ENCODE results near the gene TRPM6. TPM values are rescaled to one million over a fixed set of nuclear protein-coding genes. Genes with fewer than 3 reads are reported as not detected.
"Not testable (repeated sequence)": the region's sequence is repeated elsewhere in the genome, so short reads cannot be mapped to it uniquely, and the experiment has no call there.

TRPM6 gene
- total RNA-seq, 1 experiment from 2014 or later, result 1.4 TPM

DNA sequence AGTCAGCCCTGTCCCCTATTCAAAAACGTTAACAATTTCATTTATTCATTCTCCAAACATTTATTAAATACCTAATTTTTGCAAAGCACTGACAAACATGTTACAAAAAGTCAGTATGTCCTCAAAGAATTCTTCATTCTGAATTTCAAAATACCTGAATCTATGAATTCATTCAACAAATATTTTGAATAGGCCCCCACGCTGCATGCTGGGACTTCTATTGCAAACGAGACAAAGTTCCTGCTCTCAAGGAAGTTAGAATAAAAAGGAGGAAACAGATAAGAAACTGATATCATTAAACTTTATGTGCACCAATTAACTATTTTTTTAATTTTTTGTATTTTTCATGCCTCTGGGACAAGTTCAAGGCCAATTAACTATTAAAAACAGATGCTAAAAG, 26.6 kb downstream of the TRPM6 start:
- POLR2A ChIA-PET, result no interaction called here
- H3K4me1 Mint-ChIP-seq, result no peaks in the 10 kb centered on the region
- H3K4me3 Mint-ChIP-seq, result no peak overlapping the region
- no peaks in the 10 kb centered on the region for H3K9me3 Mint-ChIP-seq
- DNase-seq (ENCODE audit: low spot score), result no peak
- H3K27ac Mint-ChIP-seq, result no peak overlapping the region
- H3K36me3 Mint-ChIP-seq, result no peaks in the 10 kb centered on the region
- CTCF ChIA-PET, result no interaction called here
- TF ChIP-seq KAT7 (CRISPR knock-in tag; IDR thresholded peaks at IDR 0.05; ENCODE audit: borderline replicate concordance) (no peak), ZNF138 (CRISPR knock-in tag; conservative IDR thresholded peaks at IDR 0.05) (no peak), ZNF416 (CRISPR knock-in tag; IDR thresholded peaks at IDR 0.05) (no peak), NR2C2 (CRISPR knock-in tag; IDR thresholded peaks at IDR 0.05) (no peak), ZNF671 (CRISPR knock-in tag; IDR thresholded peaks at IDR 0.05) (no peak), ELF4 (CRISPR knock-in tag; IDR thresholded peaks at IDR 0.05; ENCODE audit: low read depth) (no peak), ZNF219 (CRISPR knock-in tag; IDR thresholded peaks at IDR 0.05; ENCODE audit: borderline replicate concordance) (no peak)
- TF ChIP-seq, protein P1, sequence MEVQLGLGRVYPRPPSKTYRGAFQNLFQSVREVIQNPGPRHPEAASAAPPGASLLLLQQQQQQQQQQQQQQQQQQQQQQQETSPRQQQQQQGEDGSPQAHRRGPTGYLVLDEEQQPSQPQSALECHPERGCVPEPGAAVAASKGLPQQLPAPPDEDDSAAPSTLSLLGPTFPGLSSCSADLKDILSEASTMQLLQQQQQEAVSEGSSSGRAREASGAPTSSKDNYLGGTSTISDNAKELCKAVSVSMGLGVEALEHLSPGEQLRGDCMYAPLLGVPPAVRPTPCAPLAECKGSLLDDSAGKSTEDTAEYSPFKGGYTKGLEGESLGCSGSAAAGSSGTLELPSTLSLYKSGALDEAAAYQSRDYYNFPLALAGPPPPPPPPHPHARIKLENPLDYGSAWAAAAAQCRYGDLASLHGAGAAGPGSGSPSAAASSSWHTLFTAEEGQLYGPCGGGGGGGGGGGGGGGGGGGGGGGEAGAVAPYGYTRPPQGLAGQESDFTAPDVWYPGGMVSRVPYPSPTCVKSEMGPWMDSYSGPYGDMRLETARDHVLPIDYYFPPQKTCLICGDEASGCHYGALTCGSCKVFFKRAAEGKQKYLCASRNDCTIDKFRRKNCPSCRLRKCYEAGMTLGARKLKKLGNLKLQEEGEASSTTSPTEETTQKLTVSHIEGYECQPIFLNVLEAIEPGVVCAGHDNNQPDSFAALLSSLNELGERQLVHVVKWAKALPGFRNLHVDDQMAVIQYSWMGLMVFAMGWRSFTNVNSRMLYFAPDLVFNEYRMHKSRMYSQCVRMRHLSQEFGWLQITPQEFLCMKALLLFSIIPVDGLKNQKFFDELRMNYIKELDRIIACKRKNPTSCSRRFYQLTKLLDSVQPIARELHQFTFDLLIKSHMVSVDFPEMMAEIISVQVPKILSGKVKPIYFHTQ (CRISPR knock-in tag; IDR thresholded peaks at IDR 0.05), result no peak
- TF ChIP-seq, protein P2, sequence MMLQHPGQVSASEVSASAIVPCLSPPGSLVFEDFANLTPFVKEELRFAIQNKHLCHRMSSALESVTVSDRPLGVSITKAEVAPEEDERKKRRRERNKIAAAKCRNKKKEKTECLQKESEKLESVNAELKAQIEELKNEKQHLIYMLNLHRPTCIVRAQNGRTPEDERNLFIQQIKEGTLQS (CRISPR knock-in tag; conservative IDR thresholded peaks at IDR 0.05), result no peak
- H3K27me3 Mint-ChIP-seq (ENCODE audit: low read depth), result no peaks in the 10 kb centered on the region
- ATAC-seq, result no peak

DNA sequence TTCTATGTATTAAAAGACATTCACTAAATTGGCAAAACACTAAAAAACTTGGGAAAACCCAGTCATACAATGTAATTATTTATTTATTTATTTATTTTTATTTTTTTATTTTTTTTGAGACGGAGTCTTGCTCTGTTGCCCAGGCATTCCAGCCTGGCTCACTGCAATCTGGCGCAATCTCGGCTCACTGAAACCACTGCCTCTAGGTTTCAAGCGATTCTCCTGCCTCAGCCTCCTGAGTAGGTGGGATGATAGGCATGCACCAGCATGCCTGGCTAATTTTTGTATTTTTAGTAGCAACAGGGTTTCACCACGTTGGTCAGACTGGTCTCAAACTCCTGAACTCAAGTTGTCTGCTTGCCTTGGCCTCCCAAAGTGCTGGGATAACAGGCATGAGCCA, 27.5 kb downstream of the TRPM6 start:
- CTCF ChIA-PET; POLR2A ChIA-PET; H3K27me3 Mint-ChIP-seq (ENCODE audit: low read depth); H3K4me1 Mint-ChIP-seq; H3K9me3 Mint-ChIP-seq; DNase-seq (ENCODE audit: low spot score); H3K27ac Mint-ChIP-seq; H3K36me3 Mint-ChIP-seq; H3K4me3 Mint-ChIP-seq; ATAC-seq: not testable (repeated sequence)

DNA sequence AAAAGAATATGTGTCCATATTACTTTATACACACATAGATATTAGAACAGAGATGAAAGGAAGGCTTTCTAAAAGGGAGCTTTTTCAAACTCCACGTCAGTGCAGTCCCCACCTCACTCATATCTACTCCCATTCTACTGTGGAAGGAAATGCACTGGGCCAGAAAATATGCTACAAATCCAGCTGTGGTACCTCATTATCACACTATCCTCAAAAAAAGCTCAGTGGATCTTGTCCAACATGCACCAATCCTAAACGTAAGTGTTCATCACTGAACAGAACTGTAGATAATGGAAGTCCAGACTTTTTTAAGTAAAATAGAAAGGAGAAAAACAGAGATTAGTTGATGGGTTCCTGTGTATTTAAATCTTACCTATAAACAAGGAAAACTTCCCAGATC, 27.9 kb downstream of the TRPM6 start:
- Mint-ChIP-seq H3K27me3 (ENCODE audit: low read depth) (no peaks in the 10 kb centered on the region), H3K4me3 (no peak overlapping the region), H3K27ac (no peak overlapping the region), H3K9me3 (no peaks in the 10 kb centered on the region), H3K36me3 (no peaks in the 10 kb centered on the region), H3K4me1 (peaks cover 5% of the 10 kb centered on the region)
- no peak for TF ChIP-seq MXD4 (CRISPR knock-in tag; IDR thresholded peaks at IDR 0.05; ENCODE audit: borderline replicate concordance)
- TF ChIP-seq ZNF138 (CRISPR knock-in tag; conservative IDR thresholded peaks at IDR 0.05), result no peak
- TF ChIP-seq TEAD1 (CRISPR knock-in tag; IDR thresholded peaks at IDR 0.05), result no peak
- TF ChIP-seq, protein P3, sequence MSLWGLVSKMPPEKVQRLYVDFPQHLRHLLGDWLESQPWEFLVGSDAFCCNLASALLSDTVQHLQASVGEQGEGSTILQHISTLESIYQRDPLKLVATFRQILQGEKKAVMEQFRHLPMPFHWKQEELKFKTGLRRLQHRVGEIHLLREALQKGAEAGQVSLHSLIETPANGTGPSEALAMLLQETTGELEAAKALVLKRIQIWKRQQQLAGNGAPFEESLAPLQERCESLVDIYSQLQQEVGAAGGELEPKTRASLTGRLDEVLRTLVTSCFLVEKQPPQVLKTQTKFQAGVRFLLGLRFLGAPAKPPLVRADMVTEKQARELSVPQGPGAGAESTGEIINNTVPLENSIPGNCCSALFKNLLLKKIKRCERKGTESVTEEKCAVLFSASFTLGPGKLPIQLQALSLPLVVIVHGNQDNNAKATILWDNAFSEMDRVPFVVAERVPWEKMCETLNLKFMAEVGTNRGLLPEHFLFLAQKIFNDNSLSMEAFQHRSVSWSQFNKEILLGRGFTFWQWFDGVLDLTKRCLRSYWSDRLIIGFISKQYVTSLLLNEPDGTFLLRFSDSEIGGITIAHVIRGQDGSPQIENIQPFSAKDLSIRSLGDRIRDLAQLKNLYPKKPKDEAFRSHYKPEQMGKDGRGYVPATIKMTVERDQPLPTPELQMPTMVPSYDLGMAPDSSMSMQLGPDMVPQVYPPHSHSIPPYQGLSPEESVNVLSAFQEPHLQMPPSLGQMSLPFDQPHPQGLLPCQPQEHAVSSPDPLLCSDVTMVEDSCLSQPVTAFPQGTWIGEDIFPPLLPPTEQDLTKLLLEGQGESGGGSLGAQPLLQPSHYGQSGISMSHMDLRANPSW (CRISPR knock-in tag; conservative IDR thresholded peaks at IDR 0.05; ENCODE audit: low read depth), result no peak
- no peak for TF ChIP-seq ZNF416 (CRISPR knock-in tag; IDR thresholded peaks at IDR 0.05)
- TF ChIP-seq, protein P2 (CRISPR knock-in tag; conservative IDR thresholded peaks at IDR 0.05), result no peak
- no peak for TF ChIP-seq SMAD3 (CRISPR knock-in tag; IDR thresholded peaks at IDR 0.05; ENCODE audit: borderline replicate concordance)
- TF ChIP-seq CREM (CRISPR knock-in tag; IDR thresholded peaks at IDR 0.05), result no peak
- TF ChIP-seq, protein P4, sequence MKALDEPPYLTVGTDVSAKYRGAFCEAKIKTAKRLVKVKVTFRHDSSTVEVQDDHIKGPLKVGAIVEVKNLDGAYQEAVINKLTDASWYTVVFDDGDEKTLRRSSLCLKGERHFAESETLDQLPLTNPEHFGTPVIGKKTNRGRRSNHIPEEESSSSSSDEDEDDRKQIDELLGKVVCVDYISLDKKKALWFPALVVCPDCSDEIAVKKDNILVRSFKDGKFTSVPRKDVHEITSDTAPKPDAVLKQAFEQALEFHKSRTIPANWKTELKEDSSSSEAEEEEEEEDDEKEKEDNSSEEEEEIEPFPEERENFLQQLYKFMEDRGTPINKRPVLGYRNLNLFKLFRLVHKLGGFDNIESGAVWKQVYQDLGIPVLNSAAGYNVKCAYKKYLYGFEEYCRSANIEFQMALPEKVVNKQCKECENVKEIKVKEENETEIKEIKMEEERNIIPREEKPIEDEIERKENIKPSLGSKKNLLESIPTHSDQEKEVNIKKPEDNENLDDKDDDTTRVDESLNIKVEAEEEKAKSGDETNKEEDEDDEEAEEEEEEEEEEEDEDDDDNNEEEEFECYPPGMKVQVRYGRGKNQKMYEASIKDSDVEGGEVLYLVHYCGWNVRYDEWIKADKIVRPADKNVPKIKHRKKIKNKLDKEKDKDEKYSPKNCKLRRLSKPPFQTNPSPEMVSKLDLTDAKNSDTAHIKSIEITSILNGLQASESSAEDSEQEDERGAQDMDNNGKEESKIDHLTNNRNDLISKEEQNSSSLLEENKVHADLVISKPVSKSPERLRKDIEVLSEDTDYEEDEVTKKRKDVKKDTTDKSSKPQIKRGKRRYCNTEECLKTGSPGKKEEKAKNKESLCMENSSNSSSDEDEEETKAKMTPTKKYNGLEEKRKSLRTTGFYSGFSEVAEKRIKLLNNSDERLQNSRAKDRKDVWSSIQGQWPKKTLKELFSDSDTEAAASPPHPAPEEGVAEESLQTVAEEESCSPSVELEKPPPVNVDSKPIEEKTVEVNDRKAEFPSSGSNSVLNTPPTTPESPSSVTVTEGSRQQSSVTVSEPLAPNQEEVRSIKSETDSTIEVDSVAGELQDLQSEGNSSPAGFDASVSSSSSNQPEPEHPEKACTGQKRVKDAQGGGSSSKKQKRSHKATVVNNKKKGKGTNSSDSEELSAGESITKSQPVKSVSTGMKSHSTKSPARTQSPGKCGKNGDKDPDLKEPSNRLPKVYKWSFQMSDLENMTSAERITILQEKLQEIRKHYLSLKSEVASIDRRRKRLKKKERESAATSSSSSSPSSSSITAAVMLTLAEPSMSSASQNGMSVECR (CRISPR knock-in tag; IDR thresholded peaks at IDR 0.05; ENCODE audit: borderline replicate concordance), result no peak
- TF ChIP-seq, protein P5, sequence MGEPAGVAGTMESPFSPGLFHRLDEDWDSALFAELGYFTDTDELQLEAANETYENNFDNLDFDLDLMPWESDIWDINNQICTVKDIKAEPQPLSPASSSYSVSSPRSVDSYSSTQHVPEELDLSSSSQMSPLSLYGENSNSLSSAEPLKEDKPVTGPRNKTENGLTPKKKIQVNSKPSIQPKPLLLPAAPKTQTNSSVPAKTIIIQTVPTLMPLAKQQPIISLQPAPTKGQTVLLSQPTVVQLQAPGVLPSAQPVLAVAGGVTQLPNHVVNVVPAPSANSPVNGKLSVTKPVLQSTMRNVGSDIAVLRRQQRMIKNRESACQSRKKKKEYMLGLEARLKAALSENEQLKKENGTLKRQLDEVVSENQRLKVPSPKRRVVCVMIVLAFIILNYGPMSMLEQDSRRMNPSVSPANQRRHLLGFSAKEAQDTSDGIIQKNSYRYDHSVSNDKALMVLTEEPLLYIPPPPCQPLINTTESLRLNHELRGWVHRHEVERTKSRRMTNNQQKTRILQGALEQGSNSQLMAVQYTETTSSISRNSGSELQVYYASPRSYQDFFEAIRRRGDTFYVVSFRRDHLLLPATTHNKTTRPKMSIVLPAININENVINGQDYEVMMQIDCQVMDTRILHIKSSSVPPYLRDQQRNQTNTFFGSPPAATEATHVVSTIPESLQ (CRISPR knock-in tag; IDR thresholded peaks at IDR 0.05), result no peak
- no peak for TF ChIP-seq JUN (CRISPR knock-in tag; IDR thresholded peaks at IDR 0.05)
- ChIA-PET CTCF (no interaction called here), POLR2A (no interaction called here)
- ATAC-seq, result no peak
- DNase-seq (ENCODE audit: low spot score), result no peak
